HG03064 (cell line): ENCODE measurements around the gene PRRG1.
"Not testable (repeated sequence)": the region's sequence is repeated elsewhere in the genome, so short reads cannot be mapped to it uniquely, and the experiment has no call there.

Experiments used
- ATAC-seq: cut with Tn5 transposase; IDR thresholded peaks from one replicate; pipeline ENCODE4 v1.9.1; 2021; ENCODE audit warnings: low read depth; ENCODE audit not compliant: unreplicated experiment

The PRRG1 gene

DNA sequence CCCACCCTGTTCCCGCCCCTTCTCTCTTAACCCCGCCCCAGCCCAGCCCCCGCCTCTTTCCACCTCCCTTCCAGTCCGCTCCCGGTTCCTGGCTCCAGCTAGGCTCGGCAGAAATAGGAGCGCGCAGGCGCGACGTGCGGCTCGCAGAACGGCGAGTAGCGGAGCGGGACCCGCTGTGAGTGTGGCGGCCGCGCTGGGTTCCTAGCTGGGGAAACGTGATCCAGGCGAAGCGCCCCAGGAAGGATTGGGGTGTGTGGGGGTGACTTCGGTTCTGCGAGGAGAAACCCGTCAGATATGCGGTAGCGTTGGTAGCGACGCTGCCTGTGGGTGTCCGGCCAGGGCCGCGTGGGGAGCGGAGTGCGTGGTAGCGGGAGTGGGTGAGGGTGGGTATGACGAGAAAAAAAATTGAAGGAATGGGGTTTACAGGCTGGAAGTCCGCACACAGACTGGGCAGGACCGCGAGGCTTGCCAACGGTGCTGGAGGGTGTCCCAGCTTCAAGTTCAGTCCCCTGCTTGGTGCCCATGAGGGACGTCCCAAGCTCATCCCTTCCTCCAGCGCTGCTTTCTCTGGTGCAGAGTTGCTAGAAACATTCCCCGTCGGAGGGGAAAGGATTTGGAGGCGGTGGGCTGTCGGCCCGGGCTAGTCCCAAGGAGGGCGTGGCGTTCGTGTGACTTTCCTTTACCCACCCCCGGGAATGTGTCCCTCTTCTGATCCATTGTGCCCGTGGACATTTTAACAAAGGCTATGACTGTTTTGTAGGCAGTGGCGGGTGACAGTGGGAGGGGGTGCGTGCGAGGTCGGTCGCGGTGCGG is at the start of gene PRRG1:
Gene PRRG1 (plus strand): TSS at position 144 of the 813 bp plus-strand sequence. CDS start 56,886 bp downstream, outside the sequence.
- no peak for ATAC-seq

DNA sequence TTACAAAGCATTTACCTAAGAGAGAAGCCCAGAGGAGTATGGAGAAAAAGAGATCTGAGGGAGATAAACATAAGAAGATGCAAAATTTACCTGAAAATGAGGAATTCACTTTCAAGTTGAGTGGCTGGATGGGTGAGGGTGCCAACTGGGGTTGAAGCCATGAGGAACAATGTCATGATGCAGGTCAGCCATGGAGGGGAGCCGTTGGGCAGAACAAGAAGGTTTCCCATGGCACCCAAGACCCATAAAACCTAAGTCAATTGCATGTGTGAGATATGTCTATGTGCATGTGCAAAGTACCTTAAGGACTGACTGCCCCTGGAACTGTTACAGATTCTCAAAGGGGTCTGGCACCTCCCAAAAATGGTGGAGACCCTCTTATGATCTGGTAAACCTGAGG is 46.6 kb upstream of the PRRG1 start:
- ATAC-seq = no peak

DNA sequence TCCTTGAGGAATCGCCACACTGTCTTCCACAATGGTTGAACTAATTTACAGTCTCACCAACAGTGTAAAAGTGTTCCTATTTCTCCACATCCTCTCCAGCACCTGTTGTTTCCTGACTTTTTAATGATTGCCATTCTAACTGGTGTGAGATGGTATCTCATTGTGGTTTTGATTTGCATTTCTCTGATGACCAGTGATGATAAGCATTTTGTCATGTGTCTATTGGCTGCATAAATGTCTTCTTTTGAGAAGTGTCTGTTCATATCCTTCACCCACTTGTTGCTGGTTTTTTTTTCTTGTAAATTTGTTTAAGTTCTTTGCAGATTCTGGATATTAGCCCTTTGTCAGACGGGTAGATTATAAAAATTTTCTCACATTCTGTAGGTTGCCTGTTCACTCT is 43.9 kb upstream of the PRRG1 start:
- not testable (repeated sequence) for ATAC-seq

DNA sequence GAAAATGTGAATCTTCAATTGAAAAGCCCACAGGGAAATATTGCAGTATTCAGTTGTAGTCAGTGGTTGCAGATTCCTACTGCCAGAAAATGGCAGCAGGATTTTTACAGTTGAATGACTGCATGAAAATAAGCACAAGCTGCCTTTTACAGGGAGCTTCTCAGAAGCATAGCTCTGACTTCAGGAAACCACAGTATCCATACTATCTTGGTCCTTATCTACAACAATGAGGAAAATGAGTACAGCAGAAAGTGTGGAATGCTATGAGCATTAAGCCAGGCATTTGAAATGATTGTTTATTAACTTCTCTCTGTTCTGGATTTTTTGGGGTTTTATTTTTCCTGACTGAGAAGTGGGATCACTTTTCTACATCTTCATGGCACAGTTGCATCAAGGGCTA is 34.6 kb upstream of the PRRG1 start:
- no peak for ATAC-seq

DNA sequence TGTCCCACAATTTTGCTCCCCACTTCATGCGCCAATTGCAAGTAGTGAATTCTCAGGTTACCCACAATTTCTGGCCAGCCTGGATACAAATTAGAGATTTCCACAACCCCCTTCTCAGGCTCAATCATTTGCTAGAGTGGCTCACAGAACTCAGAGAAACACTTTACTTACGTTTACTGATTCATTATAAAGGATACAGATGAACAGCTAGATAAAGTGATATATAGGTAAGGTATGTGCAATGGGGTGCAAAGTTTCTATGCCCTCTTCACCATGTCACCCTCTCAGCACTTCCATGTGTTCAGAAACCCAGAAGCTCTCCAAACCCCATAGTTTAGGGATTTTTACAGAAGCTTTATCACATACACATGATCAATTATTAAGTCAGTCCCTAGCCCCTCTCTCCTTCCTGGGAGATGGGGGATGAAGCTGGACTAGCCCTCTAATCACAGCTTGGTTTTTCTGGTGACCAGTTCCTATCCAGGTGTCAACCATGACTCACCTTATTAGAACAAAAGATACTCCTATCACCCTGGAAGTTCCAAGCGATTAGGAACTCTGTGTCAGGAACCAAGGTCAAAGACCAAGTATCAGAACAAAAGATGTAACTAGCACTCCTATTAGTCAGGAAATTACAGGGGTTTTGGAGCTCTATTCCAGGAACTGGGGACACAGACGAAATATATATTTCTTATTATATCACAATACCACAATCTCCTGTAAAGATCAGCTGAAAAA is 33.5 kb upstream of the PRRG1 start:
- no peak for ATAC-seq

DNA sequence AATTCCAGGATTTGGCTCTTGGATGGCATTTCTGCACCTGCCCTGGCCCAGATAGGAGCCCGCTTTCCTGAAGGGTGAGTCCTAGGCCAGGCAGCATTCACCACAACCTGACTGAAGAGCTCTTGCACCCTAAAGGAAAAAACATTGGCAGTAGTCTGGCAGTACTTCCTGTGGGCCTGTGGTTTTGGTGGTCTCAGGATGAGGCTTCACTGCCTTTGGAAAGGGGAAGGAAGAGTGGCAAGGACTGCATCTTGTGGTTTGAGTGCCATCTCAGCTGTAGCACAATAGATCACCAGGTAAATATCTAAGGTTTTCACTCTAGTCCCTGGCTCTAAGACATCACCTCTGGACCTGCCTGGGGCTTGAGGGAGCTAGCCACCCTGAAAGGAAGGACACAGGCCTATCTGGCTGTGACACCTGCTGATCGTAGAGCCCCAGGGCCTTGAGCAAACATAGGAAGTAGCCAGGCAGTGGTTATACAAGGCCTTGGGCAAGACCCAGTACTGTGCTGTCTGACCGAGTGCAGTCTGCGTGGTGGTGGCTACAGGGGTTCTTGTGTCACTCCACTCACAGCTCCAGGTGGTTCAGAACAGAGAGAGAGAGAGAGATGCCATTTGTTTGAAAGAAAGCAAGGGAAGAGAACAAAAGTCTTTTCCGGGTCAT is 28.5 kb upstream of the PRRG1 start:
- ATAC-seq = no peak

DNA sequence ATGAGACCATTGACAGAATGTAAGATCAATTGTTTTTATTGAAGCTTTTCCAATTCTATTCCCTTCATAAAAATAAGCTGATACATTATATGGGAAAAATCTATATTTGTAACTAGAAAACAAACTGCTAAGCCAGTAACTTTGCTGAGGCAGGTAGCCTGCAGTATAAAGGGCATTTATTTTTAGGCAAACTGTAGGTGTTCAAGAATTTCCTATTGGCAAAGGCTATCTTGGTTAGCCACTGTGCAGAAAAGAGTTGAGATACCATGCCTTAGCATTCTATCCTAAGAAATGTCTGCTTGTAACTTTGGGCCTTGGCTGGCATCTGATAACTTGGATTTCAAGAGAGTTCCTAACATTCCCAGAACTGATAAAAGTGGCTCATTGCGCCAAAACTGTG is 18.5 kb upstream of the PRRG1 start:
- no peak for ATAC-seq

DNA sequence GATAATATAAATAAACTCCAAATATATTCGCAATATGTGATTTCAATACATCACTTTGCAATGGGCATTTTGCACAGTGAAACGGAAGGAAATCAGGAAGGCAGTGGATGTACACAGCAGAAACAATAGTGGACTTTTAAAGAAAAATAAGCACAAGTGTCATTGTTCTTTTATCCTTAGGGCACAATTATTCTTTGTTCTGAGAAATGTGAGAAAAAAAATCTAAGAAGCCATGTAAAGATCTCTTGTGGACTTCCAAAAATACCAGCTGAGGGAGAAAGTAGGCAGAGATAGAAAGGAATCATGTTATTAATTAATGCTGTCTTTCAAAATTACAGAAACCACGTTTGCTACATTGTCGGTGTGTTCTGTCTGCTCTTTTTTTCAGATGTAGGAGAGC is 17.6 kb upstream of the PRRG1 start:
- no peak for ATAC-seq

DNA sequence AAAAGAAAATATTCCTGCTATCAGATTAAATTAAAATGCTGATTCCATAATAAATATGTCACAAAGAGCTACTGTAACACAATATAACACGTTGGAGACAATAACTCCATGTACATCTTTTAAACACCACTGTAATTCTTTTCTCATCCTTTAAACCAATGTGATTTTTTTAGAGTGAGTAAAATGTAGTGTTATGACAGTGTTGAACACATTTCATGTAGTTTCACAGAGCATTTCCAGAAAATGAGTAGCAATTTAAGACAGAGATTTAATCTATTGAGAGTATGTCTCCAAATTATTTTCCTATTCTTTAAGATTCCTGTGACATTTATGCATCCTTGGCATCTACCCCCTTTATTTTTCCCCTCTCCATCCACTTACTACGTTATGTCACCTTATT is 17.1 kb upstream of the PRRG1 start:
- no peak for ATAC-seq

DNA sequence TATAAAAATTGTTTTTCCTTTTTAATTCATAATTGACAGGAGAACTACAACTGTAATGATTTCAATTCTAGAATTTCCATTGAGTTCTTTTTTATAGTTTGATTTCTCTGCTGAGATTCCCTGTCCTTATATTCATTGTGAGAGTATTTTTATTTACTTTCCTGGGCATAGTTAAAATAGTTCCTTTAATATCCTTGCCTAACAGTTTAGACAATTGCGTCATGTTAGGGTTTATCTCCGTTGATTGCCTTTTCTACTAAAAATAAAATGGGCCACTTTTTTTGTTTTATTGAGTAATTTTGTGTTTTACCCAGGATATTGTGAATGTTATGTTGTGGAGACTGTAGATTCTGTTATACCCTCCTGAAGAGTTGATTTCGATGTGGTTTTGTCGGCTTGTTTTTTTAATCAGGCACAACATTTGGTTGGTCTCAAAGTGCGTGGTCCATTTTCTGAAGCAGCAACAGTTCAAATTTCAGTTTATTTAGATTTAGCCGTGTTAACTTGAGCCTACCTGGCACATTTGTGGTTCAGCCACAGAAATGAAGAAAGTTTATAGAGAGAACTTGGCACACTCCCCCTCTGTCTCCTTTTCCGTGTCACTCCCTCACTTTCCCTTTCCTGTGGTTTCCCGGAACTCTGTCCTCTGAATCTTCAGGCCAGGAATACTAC is 16.0 kb upstream of the PRRG1 start:
- no peak for ATAC-seq

DNA sequence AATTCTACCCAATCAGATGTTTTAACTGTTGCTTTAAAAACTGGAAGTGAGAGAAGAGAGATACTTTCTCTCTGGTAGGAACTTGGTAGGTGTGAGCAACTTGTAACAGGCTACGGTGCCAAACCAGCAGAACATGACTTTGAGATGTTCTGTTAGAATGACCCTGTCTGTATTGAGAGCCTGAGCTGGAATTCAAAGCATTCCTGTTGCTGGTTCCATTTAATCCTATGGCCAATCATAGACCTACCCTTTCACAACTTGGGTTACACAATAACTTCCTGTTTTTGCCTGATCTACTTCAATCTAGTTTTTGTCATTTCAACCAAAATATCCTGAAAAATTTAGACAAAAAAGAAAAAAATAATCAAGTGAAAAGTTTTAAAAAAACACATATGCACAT is 1.7 kb upstream of the PRRG1 start:
- ATAC-seq = no peak

DNA sequence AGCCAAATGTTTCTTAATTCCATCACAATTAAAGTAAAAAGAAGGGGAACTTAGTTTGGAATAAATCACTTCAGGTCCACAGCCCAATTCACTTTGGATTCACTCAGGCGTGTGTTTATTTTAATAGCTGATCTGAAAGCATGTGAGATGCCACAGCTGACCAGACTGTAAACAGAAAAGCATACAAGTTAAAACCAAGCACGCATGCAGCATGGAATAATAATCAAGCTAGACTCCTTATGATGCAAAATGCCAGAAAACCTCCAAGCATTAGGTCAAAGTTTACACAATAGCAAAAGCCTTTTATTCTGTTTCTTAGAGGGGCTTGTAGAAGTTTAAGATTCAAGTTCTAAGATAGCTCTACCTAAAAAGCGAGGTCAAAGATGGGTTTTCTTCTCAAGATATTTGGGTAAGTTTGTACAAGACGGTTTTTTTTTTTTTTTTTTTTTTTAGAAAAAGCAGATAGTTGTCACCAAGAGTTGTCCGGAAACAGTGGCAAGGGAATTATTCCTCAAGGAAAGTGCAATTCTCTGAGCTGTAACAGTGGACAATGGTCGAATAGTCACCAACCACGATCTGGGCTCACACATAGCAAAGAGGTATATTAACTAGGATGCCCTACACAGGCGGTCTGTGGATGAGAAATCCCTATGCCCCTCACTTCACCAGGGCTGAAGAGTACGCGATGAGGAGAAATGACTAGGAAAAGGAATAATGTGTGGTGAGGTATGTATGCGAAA is 763 bp upstream of the PRRG1 start:
- ATAC-seq = no peak

DNA sequence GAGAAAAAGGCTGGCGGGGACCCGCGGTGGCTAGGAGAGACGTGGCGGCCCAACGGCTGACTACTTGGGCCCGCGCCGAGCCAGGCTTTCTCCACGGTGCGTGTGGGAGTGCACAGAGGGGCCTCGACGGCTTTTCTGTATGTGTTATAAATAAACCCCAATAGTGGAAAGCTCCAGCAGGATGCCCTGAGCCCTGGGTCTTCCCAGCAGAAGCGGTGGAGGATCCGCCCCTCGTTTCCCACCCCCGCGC is 268 bp upstream of the PRRG1 start:
- no peak for ATAC-seq

DNA sequence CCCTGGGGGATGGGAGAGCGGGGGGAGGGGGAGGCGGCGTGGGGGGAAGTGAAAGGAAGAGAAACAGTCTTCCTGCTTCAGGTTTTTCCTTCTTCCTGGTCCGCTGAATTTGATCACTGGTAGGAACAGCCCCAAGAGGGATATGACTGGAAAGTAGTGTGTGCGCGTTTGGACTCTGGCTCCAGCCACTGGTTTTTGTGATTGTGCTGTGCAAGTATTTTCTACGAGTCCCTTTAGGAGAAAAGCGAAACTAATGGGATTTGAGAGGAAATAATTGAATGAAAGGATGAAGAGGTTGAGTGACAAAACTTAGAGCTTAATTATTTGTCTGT is 836 bp downstream of the PRRG1 start:
- no peak for ATAC-seq

DNA sequence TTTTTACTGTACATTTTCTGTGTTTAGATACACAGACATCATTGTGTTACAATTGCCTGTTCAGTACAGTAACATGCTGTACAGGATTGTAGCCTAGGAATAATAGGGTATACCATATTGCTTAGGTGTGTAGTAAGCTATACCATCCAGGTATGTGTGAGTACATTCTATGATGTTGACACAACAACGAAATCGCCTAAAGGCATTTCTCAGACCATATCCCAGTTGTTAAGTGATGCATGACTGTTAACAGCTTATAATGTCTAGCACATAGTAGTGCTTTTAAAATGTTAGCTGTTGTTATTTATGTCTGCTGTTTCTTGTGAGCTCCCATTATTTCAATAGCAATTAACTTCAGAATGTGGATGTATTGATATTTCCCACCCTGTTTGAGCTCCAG is 4.5 kb downstream of the PRRG1 start:
- no peak for ATAC-seq

DNA sequence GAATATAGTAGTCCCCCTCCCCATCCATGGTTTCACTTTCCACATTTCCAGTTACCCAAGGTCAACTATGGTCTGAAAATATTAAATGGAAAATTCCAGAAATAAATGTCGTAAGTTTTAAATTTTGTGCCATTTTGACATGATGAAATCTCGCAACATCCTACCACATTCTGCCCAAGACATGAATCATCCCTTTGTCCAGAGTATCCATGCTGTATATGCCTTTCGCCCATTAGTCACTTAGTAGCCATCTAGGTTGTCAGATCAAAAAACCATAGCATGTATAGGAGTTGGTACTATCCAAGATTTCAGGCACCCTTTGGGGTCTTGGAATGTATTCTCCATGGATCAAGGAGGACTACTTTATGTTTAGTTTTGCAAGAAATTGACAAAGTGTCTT is 8.3 kb downstream of the PRRG1 start:
- no peak for ATAC-seq

DNA sequence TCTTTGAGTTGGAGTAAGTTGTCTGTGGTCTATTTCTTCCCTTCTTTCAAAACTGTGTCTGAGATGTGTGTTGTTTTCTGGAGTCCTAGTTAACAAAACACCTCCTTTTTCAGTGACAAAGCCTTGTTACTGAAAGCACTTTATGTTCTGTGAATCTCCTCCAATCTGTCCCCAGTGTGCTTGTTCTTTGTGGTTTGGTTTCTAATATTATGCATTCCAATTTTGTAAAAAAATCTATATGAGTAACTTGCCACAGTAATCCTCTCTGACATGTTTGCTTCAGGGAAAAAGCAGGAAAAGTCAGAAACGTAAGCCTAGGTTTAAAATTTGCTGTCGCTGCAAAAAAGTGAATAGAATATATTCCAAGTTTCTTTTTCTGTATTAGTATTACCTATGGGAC is 12.4 kb downstream of the PRRG1 start:
- no peak for ATAC-seq

DNA sequence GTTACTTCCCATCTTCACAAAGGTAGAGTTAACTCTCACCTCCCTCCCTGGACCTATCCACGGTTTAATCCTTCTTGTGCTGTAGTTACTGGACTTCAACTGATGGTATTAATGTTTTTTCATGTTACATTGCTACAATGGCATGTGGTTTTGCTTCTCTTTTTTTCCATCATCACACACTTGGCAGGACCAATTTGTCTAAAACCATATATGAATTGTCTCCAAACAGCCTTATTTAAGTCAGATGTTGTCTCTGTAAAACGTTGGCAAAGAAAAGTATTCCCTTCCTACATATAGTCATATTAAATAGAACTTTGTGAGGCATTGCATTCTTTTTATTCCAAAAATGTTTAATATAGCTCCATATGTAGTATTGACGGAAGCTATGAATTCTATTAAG is 15.5 kb downstream of the PRRG1 start:
- no peak for ATAC-seq

DNA sequence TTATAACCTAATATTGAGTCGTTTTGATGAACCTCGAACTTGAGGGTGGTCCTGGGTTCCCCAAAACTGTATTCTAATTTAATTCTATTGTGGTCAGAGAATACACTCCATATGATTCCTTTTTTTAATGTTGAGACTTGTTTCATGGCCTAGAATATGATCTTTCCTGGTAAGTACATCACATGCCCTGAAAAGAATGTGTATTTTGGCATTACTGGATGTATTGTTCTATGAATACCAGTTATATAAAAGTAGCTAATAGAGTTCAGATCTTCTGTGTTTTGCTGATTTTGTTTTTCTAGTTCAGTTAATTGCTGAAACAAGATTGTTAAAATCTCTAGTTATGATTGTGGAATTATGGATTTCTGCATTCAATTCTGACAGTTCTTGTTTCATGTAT is 18.8 kb downstream of the PRRG1 start:
- ATAC-seq = no peak

DNA sequence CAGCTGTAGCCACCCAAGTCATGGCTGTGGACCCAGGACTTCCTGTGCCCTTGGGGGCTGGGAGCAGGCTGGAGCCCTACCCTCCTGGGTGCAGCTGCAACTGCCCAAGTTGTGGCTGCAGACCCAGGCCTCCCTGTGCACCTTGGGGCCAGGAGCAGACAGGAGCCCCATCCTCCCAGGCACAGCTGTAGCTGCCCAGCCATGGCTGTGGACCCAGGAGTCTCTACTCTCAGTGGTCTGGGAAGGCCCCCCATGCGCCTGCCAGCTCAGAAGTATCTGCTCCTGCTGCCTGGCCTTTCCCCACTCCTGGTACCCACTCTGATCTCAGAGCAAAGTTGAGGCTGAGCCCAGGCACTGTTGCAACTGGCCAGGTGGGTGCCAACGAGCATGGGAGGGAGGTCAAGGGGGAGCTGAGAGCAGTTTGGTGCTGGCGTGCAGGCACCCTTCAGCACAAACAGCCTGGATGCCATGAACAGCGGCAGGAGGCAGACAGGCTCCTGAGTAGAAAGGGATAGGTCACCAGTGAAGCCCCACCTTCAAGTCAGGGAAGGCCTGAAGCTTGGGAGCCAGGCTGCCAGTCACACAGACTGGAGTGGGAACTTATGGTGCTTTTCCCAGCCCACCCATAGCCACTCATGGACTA is 21.5 kb downstream of the PRRG1 start:
- no peak for ATAC-seq
